RWPE1 (cell line): Measurements from ENCODE around the gene APPL2.

Source experiments
- CTCF ChIA-PET: fragments of 350-600 bp; sonication (Branson Sonifier 250); formaldehyde crosslinking; extraction: SDS; loops from one replicate; lab custom pipeline; 2021; lab: Yijun Ruan, JAX
- POLR2A ChIA-PET: fragments of 400-600 bp; formaldehyde crosslinking; extraction: SDS; loops from one replicate; lab custom pipeline; 2020; ENCODE audit warnings: antibody characterized with exemption; ENCODE audit not compliant: low non-redundant PET; lab: Yijun Ruan, JAX
- DNase-seq: peaks from one replicate; pipeline ENCODE4 v3.0.0; 2012; ENCODE audit warnings: low spot score
- H3K27ac ChIP-seq: fragments of 450-650 bp; 2 replicates; pipeline ENCODE4 v1.5.1; 2017
- CTCF ChIP-seq: fragments of 450-650 bp; conservative IDR thresholded peaks from 2 replicates; pipeline ENCODE4 v1.5.1; 2017; ENCODE audit warnings: low read depth, mild to moderate bottlenecking

The APPL2 gene

DNA sequence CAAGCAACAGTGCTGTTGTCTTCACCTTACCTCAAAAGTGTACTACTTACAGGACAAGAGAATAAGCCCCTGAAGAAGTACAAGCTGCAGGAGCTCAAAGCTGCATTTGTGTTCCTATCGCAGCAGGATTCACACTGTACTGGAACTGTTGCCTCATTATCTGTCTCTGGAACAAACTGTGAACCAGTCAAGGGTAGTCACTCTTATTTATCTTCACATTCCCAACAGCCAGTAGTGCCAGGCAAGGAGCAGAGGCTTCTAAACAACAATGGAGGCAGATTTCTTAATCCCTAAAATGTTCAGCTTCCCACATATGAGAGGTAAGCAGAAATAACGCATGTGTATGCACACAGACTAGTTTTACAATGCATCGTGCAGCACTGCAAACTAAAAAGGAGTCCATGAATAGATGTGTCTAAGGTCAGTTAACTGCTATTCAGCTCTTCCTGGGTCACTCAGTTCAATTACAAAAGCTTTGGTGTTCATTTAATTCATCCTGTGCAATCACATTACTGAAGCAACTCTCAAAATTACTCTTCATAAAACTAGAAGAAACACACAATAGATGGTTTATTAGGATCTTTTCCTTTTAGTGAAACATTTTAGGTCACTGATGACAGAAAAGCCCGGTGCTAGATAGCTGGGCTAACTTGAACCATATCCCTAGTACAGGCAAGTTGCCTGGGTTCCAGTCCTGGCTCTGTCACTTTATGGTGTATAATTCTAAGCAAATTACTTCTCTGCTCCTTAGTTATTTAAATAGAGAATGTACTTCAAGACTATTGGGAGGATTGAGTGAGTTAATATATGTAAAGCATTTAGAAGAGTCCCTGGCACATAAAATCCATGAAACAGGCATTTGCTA lies 2.7 kb downstream of the APPL2 start:
- H3K27ac ChIP-seq = no peak overlapping the region
- ChIA-PET POLR2A (no interaction called here), CTCF (no interaction called here)
- DNase-seq = no peak
- no peak for TF ChIP-seq CTCF

DNA sequence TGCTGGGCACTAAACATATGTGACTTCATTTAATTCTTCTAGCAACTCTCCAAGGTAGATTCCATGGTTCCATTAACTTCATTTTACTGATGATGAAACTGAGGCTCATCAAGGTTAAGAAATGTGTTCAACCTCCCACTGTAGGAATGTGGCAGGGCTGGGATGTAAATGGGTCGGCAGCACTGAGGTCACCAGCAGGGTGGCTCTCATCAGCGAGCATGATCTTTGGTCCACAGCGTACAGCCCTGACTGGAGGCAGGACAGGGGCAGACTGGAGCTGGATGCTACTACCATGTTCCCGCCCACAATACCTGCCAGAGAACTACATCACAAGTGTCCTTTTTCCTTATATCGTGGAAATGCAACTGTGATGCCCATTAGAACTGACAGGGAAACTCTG lies 4.6 kb downstream of the APPL2 start:
- DNase-seq = no peak
- TF ChIP-seq CTCF = no peak
- H3K27ac ChIP-seq = no peak overlapping the region
- ChIA-PET CTCF (interaction anchor here (0.6 kb wide), 1 partner anchor 143 kb away, joined by 3 read pairs; no protein-coding TSS in a partner anchor), POLR2A (interaction anchor here (0.6 kb wide), 1 partner anchor 98 kb away, joined by 3 read pairs; no protein-coding TSS in a partner anchor)

- ChIA-PET POLR2A (no interaction called here), CTCF (no interaction called here)
- TF ChIP-seq CTCF = no peak
- no peak overlapping the region for H3K27ac ChIP-seq
- DNase-seq = no peak
Observed at GRCh38 chr12:105229371-105229770, 6.6 kb downstream of the APPL2 start.

DNA sequence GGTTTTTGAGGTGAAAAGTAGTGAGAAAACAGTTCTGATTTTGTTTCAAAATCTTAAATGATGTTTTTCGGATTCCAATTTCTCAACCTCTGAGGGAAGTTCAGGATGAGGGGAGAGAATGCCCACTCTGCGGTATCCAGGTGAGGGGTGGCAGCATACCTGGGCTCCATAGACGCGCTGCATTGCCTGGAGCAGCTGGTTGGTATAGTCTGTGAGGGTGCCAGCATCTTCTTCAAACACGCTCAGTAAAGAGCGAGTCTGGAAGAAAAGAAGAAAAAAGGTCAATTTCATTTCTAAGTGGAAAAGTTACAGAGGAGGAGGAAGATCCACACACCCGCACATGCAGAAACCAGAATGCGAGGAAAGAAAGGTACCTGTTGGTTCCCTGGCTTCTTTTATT lies 7.0 kb downstream of the APPL2 start:
- no peak for DNase-seq
- CTCF ChIA-PET = no interaction called here
- POLR2A ChIA-PET = no interaction called here
- no peak overlapping the region for H3K27ac ChIP-seq
- TF ChIP-seq CTCF = no peak

GRCh38 chr12:105228494-105228893 lies 7.5 kb downstream of the APPL2 start:
- ChIA-PET POLR2A (no interaction called here), CTCF (interaction anchor here (0.6 kb wide), 1 partner anchor 401 kb away, joined by 3 read pairs; no protein-coding TSS in a partner anchor)
- DNase-seq = no peak
- TF ChIP-seq CTCF = no peak
- H3K27ac ChIP-seq = no peak overlapping the region

- CTCF ChIA-PET = interaction anchor here (0.6 kb wide), 2 partner anchors 50 to 400 kb away, joined by 3 read pairs; no protein-coding TSS in a partner anchor
- TF ChIP-seq CTCF = no peak
- POLR2A ChIA-PET = no interaction called here
- H3K27ac ChIP-seq = no peak overlapping the region
- no peak for DNase-seq
Observed at GRCh38 chr12:105227879-105228278, 8.1 kb downstream of the APPL2 start.
